GM06990 (cell line): ENCODE measurements around the gene RAMACL.

Source experiments
- DNase-seq: peaks from one replicate; pipeline ENCODE4 v3.0.0-alpha.2; 2011; ENCODE audit not compliant: insufficient read length; ENCODE audit errors: extremely low read depth
- H3K27me3 ChIP-seq: replicated peaks from 2 replicates; pipeline ENCODE4 v1.6.0; 2011; ENCODE audit warnings: low read length; ENCODE audit not compliant: control insufficient read depth, insufficient read depth
- H3K36me3 ChIP-seq: 2 replicates; pipeline ENCODE4 v1.5.1; 2011; ENCODE audit warnings: low read length; ENCODE audit not compliant: control insufficient read depth, insufficient read depth
- H3K4me3 ChIP-seq: replicated peaks from 2 replicates; pipeline ENCODE4 v1.5.1; 2011; ENCODE audit warnings: low read depth, mild to moderate bottlenecking, control low read depth, low read length
- TF ChIP-seq, protein P1 (sequence below): IDR thresholded peaks from 2 replicates; pipeline ENCODE4 v1.5.1; 2011; ENCODE audit warnings: low read length, control low read depth, mild to moderate bottlenecking, inconsistent platforms; ENCODE audit not compliant: insufficient read depth, poor library complexity, severe bottlenecking

Gene RAMACL

DNA sequence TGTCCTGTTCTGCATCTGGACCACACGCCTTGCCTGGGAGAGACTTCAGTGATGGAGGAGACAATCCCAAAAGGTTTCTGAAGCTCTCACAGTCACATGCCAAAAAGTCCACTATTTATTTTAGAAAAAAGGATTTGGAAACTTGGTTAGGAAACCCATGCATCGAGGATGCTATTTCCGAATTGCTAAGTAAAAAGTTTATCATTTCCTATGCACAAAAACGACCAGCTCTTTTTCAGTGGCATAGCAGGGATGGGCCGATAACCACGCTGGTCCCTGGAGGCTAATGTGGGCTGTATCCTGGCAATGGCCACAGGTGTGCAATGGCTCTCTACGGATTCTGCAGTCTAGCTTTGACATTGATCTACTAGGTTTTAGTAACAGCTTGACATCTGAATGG is 33.9 kb downstream of the RAMACL start:
- Histone ChIP-seq H3K4me3 (no peak overlapping the region), H3K27me3 (no peaks in the 10 kb centered on the region), H3K36me3 (no peaks in the 10 kb centered on the region)
- no peak for DNase-seq
- TF ChIP-seq, protein P1, sequence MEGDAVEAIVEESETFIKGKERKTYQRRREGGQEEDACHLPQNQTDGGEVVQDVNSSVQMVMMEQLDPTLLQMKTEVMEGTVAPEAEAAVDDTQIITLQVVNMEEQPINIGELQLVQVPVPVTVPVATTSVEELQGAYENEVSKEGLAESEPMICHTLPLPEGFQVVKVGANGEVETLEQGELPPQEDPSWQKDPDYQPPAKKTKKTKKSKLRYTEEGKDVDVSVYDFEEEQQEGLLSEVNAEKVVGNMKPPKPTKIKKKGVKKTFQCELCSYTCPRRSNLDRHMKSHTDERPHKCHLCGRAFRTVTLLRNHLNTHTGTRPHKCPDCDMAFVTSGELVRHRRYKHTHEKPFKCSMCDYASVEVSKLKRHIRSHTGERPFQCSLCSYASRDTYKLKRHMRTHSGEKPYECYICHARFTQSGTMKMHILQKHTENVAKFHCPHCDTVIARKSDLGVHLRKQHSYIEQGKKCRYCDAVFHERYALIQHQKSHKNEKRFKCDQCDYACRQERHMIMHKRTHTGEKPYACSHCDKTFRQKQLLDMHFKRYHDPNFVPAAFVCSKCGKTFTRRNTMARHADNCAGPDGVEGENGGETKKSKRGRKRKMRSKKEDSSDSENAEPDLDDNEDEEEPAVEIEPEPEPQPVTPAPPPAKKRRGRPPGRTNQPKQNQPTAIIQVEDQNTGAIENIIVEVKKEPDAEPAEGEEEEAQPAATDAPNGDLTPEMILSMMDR: no peak

DNA sequence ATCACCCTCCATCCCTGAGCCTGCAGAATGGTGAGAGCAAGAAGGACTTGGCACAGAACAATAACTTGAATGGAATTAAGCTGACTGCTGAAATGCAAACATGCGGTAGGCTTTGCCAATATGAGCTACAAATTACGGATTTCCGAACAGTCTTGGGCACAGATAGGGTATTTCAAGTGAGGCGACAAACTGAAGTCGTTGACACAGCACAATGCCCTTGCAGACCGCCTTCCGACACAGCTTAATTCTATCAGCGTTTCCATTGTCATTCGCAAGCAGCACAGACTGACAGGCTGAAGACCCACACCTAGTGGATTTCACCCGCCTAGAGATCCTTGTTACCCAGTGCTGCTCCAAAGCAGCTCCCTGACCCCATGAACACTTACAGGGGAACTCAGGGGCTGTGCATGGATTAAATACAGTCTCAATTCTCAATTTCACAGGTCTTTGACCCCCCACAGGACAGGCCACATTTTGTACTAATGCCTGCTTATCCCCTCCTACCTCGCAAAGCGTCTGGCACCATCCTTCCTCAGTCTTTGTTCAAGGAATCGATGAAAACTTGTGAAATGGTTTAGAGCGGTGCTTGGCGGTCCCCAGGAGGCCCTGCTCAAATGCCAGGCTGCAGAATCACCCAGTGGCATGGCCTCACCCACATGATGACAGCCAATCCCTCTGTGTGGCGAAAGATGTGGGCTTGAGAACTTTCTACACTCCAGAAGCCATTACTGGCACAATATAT is 34.6 kb downstream of the RAMACL start:
- TF ChIP-seq, protein P1: no peak
- Histone ChIP-seq H3K4me3 (no peak overlapping the region), H3K36me3 (no peaks in the 10 kb centered on the region), H3K27me3 (no peaks in the 10 kb centered on the region)
- DNase-seq: no peak

DNA sequence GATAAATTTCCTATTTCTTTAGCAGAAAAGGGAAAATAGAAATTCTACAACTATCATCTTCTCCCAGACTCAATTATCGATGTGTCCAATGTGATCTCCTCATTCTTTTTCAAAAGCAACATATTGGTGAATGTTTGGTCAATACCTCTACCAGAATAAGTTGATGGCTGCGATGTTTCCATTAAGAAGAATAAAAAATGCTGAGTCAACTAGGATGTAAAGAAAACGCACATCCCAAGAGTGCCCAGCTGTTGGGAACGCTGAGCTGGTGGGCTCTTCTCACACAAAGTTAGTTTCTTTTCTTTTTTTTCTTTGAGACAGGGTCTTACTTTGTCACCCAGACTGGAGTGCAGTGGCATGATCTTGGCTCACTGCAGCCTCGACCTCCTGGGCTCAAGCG is 39.8 kb downstream of the RAMACL start:
- DNase-seq: no peak
- TF ChIP-seq, protein P1: no peak
- Histone ChIP-seq H3K36me3 (no peaks in the 10 kb centered on the region), H3K4me3 (no peak overlapping the region), H3K27me3 (no peaks in the 10 kb centered on the region)

DNA sequence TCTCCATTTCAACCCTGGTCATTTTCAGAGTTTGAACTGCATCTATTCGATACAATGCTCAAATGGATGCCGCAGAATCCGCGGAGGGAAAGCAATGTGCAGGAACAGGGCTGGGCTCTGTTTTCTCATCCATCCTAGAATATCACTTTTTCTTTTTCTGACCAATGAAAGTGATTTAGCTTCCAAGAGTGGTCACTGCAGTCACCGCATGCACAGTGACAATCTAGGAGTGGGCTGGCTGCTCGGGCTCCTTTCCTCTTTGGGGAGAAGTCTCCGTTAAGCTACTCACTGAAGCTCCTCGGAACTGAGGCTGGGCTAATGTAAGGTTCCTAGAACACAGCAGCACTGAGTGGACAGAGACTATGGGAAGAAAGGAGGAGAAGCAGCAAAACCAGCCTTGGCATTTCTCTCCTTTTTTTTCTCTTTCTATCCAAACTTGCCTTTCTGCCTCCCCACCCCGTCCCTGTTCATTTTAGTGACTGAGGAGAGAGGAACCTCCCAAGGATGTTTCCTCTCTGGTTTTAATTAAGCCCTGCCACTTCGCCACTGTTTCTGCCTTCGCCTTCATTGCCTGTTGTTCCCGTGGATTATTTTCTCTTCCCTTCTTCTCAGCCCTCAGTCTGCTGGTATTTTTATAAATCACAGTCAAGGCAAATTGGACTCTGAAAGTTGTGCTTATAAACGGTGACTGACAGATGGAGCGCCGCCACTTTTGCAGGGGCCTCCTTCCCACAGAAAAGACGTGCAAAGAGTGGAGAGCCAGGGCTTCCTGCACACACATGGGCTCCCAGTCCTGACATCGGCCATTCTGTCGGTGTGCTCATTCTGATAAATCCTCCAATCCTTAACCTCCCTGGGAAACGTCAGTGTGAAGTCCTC is 41.1 kb downstream of the RAMACL start:
- no peak for DNase-seq
- Histone ChIP-seq H3K27me3 (no peaks in the 10 kb centered on the region), H3K4me3 (no peak overlapping the region), H3K36me3 (no peaks in the 10 kb centered on the region)
- TF ChIP-seq, protein P1: no peak

DNA sequence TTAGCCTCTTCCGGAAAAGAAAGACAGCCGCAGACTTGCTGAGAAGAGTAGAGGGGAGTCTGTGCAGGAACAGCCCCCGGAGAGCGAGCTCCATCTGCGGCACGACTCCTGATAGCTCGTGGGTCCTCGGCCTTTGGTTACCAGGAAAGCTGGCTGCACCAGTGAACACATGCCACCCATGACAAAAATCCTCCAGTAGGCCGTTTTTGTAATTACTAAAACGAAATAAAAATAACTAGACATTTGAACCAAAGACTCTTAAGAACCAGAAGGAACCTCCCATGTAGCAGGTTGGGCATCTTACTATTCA is 42.2 kb downstream of the RAMACL start:
- DNase-seq: no peak
- no peaks in the 10 kb centered on the region for H3K27me3 ChIP-seq
- TF ChIP-seq, protein P1: no peak
- no peaks in the 10 kb centered on the region for H3K36me3 ChIP-seq
- no peak overlapping the region for H3K4me3 ChIP-seq
